KMS-11 (cell line): ENCODE results near the gene PDZD8.

Experiments used
- H2AFZ ChIP-seq: fragments of 200-600 bp; sonication (generic); 2 replicates; pipeline ENCODE4 v1.6.1; 2016; ENCODE audit warnings: antibody characterized with exemption, mixed run types, low read depth
- H3K27ac ChIP-seq: fragments of 200-600 bp; sonication (generic); 2 replicates; pipeline ENCODE4 v1.6.1; 2016; ENCODE audit warnings: mild to moderate bottlenecking, mixed run types
- H3K27me3 ChIP-seq: fragments of 200-600 bp; sonication (generic); 2 replicates; pipeline ENCODE4 v1.6.1; 2017; ENCODE audit warnings: mild to moderate bottlenecking, low read depth, mixed run types, moderate library complexity; ENCODE audit not compliant: insufficient read depth
- H3K36me3 ChIP-seq: fragments of 200-600 bp; sonication (generic); 2 replicates; pipeline ENCODE4 v1.6.1; 2017; ENCODE audit warnings: mild to moderate bottlenecking, mixed run types; ENCODE audit not compliant: insufficient read depth
- H3K4me1 ChIP-seq: fragments of 200-600 bp; sonication (generic); 2 replicates; pipeline ENCODE4 v1.6.1; 2016; ENCODE audit warnings: mild to moderate bottlenecking, low read depth, mixed run types; ENCODE audit not compliant: poor library complexity, severe bottlenecking
- H3K4me2 ChIP-seq: fragments of 200-600 bp; sonication (generic); 2 replicates; pipeline ENCODE4 v1.7.0; 2016; ENCODE audit warnings: mild to moderate bottlenecking, mixed run types
- H3K4me3 ChIP-seq: fragments of 200-600 bp; sonication (generic); IDR thresholded peaks from 2 replicates; pipeline ENCODE4 v1.6.1; 2017; ENCODE audit warnings: low read depth, low read length, mixed read lengths; ENCODE audit not compliant: insufficient read depth
- H3K79me2 ChIP-seq: fragments of 200-600 bp; sonication (generic); 2 replicates; pipeline ENCODE4 v1.6.1; 2016; ENCODE audit warnings: low read depth, mixed run types; ENCODE audit not compliant: insufficient read depth
- H3K9ac ChIP-seq: fragments of 200-600 bp; sonication (generic); 2 replicates; pipeline ENCODE4 v1.6.1; 2016; ENCODE audit warnings: mild to moderate bottlenecking, mixed run types
- H4K20me1 ChIP-seq: fragments of 200-600 bp; sonication (generic); 2 replicates; pipeline ENCODE4 v1.6.1; 2016; ENCODE audit warnings: mild to moderate bottlenecking, mixed run types; ENCODE audit not compliant: insufficient read depth
- TF ChIP-seq, protein P1 (sequence below): fragments of 200-600 bp; sonication (generic); conservative IDR thresholded peaks from 2 replicates; pipeline ENCODE4 v1.6.1; 2017; ENCODE audit warnings: low read depth, mild to moderate bottlenecking, antibody characterized with exemption, low read length, moderate library complexity, mixed read lengths

The PDZD8 gene

DNA sequence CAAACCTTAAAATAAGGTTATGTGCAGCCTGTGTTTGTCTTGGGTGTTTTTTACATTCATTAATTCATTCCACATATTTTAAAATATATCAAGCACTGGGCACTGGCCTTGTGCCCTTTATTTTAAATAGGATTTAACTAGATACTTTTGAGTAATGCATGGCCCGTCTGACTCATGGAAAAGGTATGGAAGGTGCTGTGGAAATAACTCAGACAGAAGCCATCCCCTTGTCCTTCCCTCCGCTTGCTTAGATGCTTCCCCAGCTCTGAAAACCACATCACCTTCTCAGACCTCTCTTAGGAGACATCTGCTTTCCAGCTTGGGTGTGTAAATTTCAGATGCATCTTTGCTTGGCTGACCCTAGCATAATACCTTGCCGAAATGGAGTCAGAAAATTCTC is 103.8 kb downstream of the PDZD8 start:
- no peaks in the 10 kb centered on the region for H4K20me1 ChIP-seq
- H3K36me3 ChIP-seq, result no peaks in the 10 kb centered on the region
- no peak overlapping the region for H3K9ac ChIP-seq
- H3K4me3 ChIP-seq, result no peak overlapping the region
- no peak overlapping the region for H2AFZ ChIP-seq
- H3K27me3 ChIP-seq, result no peaks in the 10 kb centered on the region
- H3K4me2 ChIP-seq, result no peak overlapping the region
- H3K4me1 ChIP-seq, result no peaks in the 10 kb centered on the region
- H3K79me2 ChIP-seq, result no peaks in the 10 kb centered on the region
- no peak overlapping the region for H3K27ac ChIP-seq
- TF ChIP-seq, protein P1, sequence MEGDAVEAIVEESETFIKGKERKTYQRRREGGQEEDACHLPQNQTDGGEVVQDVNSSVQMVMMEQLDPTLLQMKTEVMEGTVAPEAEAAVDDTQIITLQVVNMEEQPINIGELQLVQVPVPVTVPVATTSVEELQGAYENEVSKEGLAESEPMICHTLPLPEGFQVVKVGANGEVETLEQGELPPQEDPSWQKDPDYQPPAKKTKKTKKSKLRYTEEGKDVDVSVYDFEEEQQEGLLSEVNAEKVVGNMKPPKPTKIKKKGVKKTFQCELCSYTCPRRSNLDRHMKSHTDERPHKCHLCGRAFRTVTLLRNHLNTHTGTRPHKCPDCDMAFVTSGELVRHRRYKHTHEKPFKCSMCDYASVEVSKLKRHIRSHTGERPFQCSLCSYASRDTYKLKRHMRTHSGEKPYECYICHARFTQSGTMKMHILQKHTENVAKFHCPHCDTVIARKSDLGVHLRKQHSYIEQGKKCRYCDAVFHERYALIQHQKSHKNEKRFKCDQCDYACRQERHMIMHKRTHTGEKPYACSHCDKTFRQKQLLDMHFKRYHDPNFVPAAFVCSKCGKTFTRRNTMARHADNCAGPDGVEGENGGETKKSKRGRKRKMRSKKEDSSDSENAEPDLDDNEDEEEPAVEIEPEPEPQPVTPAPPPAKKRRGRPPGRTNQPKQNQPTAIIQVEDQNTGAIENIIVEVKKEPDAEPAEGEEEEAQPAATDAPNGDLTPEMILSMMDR, result no peak

DNA sequence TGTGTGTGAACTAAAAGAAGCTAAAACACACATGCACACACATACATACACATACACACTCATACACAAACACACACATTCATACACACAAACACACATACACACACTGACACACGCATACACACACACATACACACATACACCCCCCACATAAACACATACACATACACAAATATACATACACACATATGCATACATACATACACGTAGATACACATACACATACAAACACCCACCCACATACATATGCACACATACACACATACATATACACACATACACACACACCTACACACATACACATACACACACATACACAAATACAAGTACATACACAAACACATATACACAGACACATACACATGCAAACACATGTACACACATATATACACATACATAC is 106.3 kb downstream of the PDZD8 start:
- Histone ChIP-seq H3K79me2 (no peaks in the 10 kb centered on the region), H3K36me3 (no peaks in the 10 kb centered on the region), H3K9ac (no peak overlapping the region), H2AFZ (no peak overlapping the region), H3K4me1 (no peaks in the 10 kb centered on the region), H3K27me3 (no peaks in the 10 kb centered on the region), H3K27ac (no peak overlapping the region), H3K4me2 (no peak overlapping the region), H4K20me1 (no peaks in the 10 kb centered on the region), H3K4me3 (no peak overlapping the region)
- TF ChIP-seq, protein P1, result no peak

DNA sequence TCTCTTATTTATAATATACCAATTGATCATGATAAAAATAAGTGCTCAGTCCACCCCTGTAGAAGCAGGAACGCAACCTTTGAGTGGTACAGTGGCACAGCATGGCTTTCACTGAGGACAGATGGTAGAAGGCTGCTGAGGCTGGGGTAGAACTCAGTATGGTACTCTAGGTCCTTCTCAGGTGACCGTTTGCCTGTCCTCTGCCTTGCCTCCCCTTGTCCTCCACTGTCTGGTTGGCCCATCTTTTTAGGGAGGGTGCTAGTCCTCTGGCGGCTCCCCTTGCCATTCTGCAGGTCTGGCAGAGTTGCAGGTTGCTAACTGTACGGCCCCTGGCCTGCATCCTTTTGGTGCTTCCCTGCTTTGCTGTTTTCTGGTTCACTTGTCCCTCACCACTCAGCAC is 107.0 kb downstream of the PDZD8 start:
- no peaks in the 10 kb centered on the region for H3K27me3 ChIP-seq
- H3K4me1 ChIP-seq, result no peaks in the 10 kb centered on the region
- no peak overlapping the region for H3K4me2 ChIP-seq
- no peak overlapping the region for H3K4me3 ChIP-seq
- H3K27ac ChIP-seq, result no peak overlapping the region
- no peak overlapping the region for H2AFZ ChIP-seq
- H3K36me3 ChIP-seq, result no peaks in the 10 kb centered on the region
- TF ChIP-seq, protein P1, result no peak
- H3K79me2 ChIP-seq, result no peaks in the 10 kb centered on the region
- no peak overlapping the region for H3K9ac ChIP-seq
- H4K20me1 ChIP-seq, result no peaks in the 10 kb centered on the region

DNA sequence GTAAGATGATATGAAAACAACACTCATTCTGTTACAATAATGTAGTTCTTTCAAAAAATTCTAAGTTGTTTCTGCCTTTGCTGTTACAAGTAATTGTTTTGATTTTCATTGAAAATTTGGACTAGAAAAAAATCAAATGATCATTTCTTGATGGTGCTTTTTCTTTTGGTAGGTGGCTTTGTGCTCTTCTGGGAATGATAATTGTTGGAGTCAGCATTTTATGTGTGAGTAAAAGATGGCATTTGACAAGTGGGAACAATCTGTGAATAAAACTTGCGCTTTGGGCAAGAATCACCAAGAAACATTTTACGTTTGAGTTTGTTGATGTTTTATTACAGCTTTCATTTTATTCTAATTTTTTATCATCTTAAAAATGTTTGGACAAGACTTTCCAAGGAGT is 108.4 kb downstream of the PDZD8 start:
- Histone ChIP-seq H3K4me2 (no peak overlapping the region), H2AFZ (no peak overlapping the region), H3K79me2 (no peaks in the 10 kb centered on the region), H4K20me1 (no peaks in the 10 kb centered on the region), H3K27ac (no peak overlapping the region), H3K9ac (no peak overlapping the region), H3K36me3 (no peaks in the 10 kb centered on the region), H3K4me3 (no peak overlapping the region), H3K4me1 (no peaks in the 10 kb centered on the region), H3K27me3 (no peaks in the 10 kb centered on the region)
- TF ChIP-seq, protein P1, result no peak

DNA sequence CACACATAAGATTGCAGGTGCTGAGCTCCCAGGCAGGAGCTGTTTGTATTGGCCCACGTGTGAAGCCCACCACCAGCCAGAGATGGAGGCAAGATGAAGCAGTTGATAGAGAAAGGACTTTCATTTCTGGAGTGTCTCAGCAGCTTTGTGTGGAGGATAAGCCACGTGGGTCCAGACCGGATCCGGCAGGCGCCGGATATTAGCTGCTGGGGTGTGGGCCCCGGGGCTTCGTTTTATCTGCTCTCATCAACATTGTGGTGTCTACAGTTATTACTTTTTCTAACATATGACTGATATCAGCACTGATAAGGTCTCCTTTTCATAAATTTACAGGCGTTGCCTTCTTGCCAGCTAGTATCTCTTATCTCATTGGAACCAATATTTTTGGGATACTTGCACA is 108.8 kb downstream of the PDZD8 start:
- H3K4me2 ChIP-seq, result no peak overlapping the region
- no peak overlapping the region for H2AFZ ChIP-seq
- no peaks in the 10 kb centered on the region for H3K4me1 ChIP-seq
- H3K27me3 ChIP-seq, result no peaks in the 10 kb centered on the region
- no peak overlapping the region for H3K4me3 ChIP-seq
- no peak overlapping the region for H3K9ac ChIP-seq
- TF ChIP-seq, protein P1, result no peak
- no peak overlapping the region for H3K27ac ChIP-seq
- no peaks in the 10 kb centered on the region for H3K36me3 ChIP-seq
- H4K20me1 ChIP-seq, result no peaks in the 10 kb centered on the region
- no peaks in the 10 kb centered on the region for H3K79me2 ChIP-seq
